Epidermal melanocyte (primary cell): ENCODE measurements around the gene FNBP1.
"Not testable (repeated sequence)": the region's sequence is repeated elsewhere in the genome, so short reads cannot be mapped to it uniquely, and the experiment has no call there.

ENCODE experiments used
- DNase-seq: peaks from one replicate; pipeline ENCODE4 v3.0.0; 2011; ENCODE audit warnings: low spot score; ENCODE audit not compliant: insufficient read length

FNBP1 gene

DNA sequence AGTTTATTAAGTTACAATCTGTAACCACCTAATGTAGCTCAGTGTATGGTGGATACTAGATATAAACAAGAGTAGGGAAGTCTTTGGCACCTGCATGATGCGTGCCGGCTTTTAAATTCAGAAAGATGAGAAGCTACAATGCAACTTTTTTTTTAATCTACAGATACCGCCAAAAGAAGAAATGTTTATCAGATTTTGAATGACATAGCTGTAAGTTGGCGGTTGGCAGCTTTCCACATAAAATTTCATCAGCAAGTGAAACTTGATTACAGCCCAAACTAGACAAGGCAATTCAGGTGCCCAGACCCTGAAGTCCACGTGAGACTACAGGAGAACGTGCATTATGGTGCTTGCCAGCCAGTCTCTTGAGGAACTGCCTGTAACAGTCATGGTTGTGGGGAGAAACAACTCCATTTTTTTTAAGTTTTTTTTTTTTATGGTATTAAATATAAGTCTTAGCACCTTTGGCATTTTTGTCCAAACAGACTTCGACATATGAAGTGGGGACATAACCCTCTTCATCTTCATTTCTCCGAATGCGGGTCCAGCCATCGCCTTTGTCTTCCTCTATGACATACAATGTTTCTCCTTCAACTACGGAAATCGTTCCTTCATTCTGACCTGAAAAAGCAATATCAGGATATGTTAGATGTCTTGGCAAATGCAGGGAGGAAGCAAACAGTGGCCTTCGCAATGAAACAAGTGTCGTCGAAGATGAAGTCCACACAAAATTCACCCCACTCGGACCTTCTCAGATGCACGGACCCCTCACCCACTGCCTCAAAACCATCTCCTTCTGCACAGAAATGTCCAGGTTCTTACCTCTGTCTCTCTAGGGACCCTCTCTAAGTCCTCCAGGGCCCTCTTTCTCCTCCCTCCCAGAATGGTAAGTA is 147.4 kb downstream of the FNBP1 start:
- DNase-seq, result no peak

DNA sequence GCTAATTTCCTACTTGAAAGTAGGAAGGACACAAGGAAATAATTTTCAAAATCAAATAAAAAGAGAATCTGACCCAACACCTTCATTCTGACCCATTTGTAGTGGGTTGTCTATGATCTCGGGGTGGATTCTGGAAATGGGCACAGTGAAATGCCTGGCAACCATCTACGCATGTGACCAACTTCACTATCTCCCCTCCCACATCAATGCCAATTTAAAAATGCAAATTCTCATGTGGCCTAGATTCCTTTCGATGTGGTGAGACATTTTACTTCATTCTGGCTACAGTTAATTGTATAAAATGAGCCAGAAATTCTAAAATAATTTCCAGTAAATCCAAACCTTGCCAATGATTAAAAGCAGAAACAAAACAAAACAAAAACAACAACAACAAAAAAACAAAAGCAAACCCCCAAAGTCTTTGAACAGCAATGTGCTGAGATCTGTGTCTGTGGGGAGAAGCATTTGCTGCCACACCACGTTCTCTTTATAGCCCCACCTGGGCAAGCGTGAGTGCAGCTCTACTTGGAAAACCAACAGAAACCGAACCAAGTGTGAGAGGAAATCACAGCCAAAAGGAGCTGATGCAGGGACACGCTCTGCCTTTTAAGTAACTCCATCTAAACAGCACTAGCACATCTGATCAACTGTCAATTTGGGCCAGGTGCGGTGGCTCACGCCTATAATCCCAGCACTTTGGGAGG is 148.7 kb downstream of the FNBP1 start:
- DNase-seq, result no peak

DNA sequence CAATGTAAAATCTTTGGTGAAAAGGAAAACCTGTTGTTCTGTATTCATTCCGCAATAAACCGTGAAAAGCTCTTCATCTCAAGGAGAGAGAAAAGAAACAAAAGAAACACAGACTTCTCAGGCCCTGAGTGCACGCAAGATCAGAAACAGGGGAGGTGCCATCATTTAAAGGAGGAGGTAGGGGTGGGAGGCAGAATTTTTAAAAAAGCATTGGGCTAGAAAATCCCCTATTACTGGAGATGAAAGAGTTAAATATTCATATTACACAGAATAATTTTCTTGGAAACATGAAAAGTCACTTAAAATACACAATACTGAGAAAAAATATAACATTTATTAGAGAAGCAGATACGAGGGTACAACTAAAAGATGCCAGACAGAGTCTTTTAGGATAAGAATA is 151.4 kb downstream of the FNBP1 start:
- no peak for DNase-seq

DNA sequence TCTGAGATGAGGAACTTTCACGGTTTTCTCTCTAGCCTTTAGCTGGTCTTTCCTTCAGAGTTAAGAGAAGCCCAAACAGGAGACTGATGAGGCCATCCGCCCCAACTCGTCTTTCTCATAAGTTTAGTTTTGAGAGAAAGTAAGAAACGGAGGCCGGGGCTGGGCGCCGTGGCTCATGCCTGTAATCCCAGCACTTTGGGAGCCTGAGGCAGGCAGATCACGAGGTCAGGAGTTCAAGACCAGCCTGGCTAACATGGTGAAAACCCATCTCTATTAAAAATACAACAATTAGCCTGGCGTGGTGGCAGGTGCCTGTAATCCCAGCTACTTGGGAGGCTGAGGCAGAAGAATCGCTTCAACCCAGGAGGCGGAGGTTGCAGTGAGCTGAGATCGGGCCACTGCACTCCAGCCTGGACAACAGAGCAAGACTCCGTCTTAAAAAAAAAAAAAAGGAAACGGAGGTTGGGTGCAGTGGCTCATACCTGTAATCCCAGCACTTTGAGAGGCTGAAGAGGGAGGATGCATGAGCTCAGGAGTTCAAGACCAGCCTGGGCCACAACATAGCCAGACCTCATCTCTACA is 152.2 kb downstream of the FNBP1 start:
- not testable (repeated sequence) for DNase-seq

DNA sequence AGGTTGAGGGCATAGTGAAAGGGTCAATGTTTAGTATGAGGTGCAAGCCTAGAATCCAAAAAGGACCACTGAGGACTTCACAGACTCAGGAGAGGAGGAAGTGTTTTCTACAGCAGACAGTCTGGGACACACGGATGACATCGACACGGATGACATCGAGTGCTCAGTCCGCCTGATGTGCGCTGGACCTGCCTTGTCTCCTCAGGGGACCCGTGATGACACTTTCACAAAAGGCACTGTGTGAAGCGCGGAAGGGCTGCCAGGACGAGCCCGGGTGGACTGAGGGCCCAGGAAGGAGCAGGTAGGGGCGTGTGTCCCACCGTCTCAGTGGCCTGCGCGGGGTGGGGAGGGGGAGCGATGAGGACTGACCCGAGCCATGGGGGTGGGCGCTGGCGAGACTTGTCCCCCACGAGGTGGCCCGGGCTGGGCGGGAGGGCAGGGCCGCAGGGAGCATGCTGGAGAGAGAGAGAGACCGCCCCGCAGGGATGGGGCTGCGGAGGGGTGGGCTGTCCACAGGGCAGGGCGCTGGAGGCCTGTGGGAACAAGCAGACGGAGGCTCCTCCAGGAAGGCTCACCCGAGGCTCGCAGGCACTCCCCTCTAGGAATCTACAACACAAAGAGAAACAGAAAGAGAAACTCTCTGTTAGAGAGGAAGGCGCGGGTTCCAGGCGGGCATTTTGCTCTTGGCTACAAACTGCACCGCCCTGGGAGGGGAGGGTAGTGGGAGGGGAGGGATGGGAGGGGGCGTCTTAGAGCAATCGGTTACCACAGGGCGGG is 152.9 kb downstream of the FNBP1 start:
- no peak for DNase-seq

DNA sequence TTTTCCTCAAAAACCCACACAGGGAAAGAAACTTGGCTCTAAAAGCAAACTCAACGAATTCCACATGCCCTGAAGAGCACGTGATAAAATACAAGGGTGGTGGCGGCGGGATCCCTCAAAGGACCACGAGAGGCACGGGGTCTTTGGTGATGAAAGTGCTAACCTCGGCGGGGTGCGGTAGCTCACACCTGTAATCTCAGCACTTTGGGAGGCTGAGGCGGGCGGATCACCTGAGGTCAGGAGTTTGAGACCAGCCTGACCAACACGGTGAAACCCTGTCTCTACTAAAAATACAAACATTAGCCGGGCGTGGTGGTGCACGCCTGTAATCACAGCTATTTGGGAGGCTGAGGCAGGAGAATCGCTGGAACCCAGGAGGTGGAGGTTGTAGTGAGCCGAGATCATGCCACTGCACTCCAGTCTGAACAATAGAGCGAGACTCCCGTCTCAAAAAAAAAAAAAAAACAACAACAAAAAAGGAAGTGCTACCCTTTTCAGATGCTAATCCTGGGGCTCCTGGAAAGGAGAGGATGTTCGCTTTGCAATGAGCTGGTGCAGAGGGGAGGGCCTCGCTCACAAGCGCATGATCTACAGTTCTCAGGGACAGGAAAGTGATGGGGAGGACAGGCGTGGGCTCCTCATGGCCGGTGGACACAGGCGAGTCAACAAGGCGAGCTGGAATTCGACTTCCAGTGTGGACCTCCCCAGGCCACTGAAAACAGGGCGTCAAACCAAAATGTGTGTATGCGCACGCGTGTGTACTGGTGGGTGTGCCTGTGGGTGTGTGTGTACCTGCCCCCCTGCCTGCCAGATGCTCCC is 153.7 kb downstream of the FNBP1 start:
- DNase-seq, result no peak

GRCh38 chr9:129888293-129889121 is 154.5 kb downstream of the FNBP1 start:
- no peak for DNase-seq

DNA sequence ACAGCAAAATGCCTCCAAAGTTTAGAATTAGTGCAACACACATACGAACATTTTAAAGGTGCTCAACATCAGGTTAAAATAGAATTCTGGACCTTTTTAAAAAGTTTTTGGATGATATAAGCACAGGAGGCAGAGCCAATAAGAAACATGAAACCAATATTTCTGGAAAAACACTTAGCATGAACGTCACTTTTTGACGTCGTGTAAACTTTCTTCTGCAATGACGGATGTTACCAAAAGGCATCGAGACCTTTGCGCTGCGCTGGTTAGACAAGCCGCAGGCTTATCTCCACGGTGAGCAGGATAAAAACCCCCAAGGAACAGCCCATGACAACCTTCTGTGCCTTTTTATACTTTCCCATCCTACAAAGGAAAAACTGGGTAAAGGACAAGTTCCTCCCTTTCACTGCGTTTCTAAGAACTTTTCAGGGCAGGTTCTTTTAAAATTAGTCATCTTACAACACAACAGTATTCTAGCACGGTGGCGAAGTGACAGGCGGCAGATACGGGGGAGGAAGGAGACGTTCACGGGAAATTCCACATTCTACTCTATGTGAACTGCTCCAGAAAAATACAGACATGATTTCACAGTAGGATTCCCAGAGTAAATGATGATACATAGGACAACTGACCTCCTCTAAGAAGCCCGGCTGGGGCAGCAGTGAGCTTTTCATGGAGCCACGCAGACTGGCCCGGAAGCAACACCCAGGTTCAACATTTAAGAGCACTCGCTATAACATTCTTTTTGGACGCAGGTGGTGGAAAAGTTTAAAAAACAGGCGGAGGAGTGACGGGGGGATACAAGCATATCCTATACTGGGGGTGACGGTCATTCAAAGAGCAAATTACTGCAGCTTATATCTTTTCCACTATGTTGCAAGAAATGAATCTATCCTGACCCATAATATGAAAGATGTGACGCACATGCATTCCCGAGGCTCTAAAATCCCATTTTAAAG is 155.4 kb downstream of the FNBP1 start:
- no peak for DNase-seq

DNA sequence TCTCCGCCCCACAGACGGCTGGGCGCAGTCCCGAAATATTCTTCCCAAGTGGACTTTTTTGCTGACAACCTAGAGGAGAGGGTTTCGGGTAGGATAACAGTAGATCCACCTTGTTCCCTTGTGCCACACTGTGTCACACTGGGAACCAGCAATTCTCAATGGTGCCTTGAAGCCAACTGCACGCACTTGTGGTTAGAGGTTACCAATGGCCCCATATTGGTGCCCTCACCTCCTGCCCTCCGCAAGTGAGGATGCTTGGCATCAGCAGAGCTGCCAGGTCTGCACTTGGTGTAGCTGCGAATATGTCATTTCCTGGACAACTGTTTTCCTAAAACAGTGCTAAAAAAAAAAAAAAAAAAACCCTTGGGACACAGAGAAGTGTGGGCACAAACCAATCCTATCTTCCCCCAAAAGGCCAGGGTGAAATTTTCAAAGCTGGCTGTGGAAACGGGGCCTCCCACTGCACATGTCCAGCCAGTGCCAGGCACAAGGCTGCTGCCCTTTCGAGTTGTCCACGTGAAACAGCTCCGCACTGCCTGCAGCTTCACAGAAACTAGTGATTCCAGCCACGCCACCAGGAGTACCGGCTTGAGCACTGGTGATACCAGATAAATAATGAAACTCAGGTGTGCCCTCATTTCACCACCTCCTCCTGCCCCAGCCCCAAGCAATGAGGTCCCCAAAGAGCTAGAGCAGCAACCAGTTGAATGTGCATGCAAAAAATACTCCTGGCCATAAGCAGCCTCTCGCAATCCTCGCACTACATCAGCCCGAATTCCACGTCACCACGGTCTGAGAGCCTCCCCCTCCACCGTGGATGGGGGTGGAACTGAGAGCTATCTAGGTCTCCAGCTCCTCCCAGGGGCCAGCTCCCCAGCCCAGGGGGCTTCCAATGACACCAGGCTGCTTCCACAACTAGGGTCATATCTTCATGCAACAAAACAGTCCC is 156.5 kb downstream of the FNBP1 start:
- no peak for DNase-seq

- DNase-seq, result peak; percentile 73
These were observed 157.3 kb downstream of the FNBP1 start for GRCh38 chr9:129885670-129886106.

GRCh38 chr9:129885018-129885669 is 157.8 kb downstream of the FNBP1 start:
- DNase-seq, result no peak

GRCh38 chr9:129884220-129885017 is 158.6 kb downstream of the FNBP1 start:
- peak; percentile 83 for DNase-seq

GRCh38 chr9:129881547-129882324 is 161.3 kb downstream of the FNBP1 start:
- no peak for DNase-seq

- no peak for DNase-seq
These were observed 162.1 kb downstream of the FNBP1 start for GRCh38 chr9:129880654-129881546.
